Measurements from ENCODE around the gene IDI2.

DNA sequence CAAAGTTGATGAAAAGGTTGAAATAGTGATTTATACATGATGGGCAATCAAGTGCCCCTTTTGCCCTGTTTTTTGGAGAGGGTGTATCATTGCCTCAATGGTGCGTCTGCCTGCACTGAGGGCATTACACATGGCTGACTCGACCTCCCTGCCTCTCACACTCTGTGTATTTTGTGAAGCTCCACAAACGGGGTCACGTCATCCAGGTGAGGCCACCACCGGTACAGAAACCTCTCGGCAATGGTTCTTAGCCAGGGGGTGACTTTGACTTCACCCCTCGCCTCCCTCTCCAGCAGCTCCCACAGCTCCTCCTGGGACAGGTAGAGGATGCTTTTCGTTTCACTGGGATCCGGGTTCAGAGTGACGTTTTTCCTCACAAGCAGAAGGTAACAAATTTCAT, 6.3 kb downstream of the IDI2 start:
- TF ChIP-seq, protein P1, sequence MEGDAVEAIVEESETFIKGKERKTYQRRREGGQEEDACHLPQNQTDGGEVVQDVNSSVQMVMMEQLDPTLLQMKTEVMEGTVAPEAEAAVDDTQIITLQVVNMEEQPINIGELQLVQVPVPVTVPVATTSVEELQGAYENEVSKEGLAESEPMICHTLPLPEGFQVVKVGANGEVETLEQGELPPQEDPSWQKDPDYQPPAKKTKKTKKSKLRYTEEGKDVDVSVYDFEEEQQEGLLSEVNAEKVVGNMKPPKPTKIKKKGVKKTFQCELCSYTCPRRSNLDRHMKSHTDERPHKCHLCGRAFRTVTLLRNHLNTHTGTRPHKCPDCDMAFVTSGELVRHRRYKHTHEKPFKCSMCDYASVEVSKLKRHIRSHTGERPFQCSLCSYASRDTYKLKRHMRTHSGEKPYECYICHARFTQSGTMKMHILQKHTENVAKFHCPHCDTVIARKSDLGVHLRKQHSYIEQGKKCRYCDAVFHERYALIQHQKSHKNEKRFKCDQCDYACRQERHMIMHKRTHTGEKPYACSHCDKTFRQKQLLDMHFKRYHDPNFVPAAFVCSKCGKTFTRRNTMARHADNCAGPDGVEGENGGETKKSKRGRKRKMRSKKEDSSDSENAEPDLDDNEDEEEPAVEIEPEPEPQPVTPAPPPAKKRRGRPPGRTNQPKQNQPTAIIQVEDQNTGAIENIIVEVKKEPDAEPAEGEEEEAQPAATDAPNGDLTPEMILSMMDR (IDR thresholded peaks at IDR 0.05) = no peak
- TF ChIP-seq POLR2AphosphoS5 (IDR thresholded peaks at IDR 0.05) = no peak
